Testis (tissue), 2 donors: Measurements from ENCODE around the gene CBFA2T2.

Source experiments
- POLR2A ChIP-seq: fragments of 450-650 bp; IDR thresholded peaks from one replicate; pipeline ENCODE4 v1.6.1; 2017; ENCODE audit warnings: antibody characterized with exemption, mild to moderate bottlenecking, moderate library complexity
- TF ChIP-seq, protein P1 (sequence below), 3 experiments: fragments of 450-650 bp in 2 of 3; fragments of 200-600 bp in 1 of 3; sonication (generic) in 1 of 3; IDR thresholded peaks; one replicate each; pipeline ENCODE4 v1.5.1; 2016 to 2019; ENCODE audit warnings: antibody characterized with exemption in 3 of 3, mild to moderate bottlenecking in 2 of 3, moderate library complexity in 1 of 3

DNA sequence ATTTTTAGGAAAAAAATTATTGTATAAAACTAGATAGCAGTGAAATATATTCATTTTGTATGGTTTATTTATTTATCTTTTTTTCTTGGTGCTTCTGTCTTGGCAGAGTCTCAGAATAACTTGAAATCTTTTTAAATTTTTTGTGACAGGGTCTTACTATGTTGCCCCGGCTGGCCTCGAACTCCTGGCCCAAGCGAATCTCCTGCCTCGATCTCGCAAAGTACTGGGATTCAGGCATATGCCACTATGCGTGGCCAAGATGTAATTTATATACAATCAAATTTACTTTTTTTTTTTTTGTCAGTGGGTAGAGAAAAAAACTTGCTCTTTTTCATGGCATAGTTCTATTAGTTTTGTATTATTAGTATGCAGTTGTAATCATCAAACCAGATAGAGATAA is 13.7 kb downstream of the CBFA2T2 start:
- TF ChIP-seq POLR2A: no peak
- TF ChIP-seq, protein P1, sequence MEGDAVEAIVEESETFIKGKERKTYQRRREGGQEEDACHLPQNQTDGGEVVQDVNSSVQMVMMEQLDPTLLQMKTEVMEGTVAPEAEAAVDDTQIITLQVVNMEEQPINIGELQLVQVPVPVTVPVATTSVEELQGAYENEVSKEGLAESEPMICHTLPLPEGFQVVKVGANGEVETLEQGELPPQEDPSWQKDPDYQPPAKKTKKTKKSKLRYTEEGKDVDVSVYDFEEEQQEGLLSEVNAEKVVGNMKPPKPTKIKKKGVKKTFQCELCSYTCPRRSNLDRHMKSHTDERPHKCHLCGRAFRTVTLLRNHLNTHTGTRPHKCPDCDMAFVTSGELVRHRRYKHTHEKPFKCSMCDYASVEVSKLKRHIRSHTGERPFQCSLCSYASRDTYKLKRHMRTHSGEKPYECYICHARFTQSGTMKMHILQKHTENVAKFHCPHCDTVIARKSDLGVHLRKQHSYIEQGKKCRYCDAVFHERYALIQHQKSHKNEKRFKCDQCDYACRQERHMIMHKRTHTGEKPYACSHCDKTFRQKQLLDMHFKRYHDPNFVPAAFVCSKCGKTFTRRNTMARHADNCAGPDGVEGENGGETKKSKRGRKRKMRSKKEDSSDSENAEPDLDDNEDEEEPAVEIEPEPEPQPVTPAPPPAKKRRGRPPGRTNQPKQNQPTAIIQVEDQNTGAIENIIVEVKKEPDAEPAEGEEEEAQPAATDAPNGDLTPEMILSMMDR (IDR thresholded peaks at IDR 0.05): no peak
